Fibroblast of gingiva (primary cell): ENCODE results near the gene ADAT3.
A peak's percentile ranks its signal among the peaks of the same experiment; 100 is the strongest.
"Not testable (repeated sequence)": the region's sequence is repeated elsewhere in the genome, so short reads cannot be mapped to it uniquely, and the experiment has no call there.

Experiments
- DNase-seq: peaks from one replicate; pipeline ENCODE4 v3.0.0-alpha.2; 2011; ENCODE audit warnings: low read depth

Gene ADAT3

DNA sequence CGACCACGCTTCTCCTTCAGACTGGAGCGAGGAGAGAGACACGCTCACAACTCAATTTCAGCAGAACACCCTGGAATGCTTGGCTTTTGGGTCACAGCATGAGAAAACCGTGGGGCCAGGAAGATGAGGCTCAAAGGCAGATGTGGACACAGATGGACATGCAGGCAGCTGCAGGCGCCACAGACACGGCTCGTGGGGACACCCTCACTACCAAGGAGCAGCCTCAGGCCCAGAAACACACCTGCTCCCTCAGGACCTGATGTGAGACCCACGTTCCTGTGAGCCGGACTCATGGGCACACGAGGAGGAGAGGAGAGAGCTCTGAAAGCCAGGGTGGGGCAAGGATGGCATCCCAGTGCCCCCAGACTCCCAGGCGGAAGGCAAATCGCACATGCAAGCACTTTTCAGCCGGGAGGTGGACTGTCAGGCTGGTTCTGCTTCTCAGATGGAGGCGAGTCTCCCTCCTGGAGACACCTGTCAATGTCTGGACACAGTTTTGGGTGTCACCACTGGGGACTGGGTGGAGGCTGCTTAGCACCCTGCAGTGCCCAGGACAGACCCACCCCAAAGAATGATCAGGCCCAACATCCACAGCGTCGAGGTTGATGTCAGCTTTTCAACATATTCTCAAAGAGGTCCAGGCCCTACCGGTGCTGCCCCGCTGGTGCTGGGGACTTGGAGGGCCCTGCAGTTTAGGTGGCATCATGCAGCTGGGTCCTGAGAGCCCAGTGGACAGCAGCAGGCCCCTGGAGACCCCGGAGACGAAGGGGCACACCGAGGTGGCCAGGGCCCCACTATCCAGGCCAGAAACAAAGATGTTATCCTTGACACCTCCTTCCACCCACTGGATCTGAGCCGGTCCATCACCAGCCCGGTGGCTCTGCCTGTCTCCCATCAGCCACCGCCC is 22.2 kb upstream of the ADAT3 start:
- no peak for DNase-seq

DNA sequence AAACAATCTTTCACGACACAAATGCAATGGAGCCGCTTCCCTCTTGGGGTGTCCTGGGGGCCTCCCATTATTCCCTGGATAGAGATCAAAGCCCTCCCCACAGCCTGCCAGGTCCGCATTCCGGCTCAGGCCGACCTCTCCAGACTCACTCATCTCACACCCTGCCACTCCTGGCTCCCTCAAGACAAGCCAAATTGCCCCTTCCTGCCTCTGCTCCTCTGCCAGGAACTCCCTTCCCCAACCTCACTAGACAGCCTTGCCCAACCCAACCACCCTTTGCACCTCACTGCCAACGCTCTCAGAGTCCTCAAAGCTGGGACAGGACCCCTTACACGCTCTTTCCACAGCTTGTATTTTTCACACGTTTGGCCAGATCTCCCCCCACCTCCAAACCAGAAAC is 21.4 kb upstream of the ADAT3 start:
- DNase-seq, result no peak

DNA sequence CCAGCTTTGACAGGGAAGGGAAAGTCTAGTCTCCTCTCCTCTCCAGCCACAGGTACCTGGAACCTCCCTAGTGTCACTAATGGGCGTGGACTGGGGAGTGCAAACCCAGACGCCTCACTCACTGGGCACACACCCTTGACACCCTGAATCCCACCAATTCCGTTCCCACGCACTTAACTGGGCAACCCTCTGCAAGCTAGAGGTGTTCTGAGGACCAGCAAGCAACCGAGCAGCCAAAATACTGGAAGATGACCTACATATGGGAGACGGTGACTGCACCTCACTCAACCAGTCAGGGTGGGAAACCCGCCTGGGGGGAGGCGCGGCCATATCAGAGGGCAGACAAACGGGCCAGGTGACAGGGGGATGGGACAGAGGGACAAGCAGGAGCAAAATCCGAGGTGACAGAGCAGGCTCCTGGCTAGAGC is 20.9 kb upstream of the ADAT3 start:
- no peak for DNase-seq

DNA sequence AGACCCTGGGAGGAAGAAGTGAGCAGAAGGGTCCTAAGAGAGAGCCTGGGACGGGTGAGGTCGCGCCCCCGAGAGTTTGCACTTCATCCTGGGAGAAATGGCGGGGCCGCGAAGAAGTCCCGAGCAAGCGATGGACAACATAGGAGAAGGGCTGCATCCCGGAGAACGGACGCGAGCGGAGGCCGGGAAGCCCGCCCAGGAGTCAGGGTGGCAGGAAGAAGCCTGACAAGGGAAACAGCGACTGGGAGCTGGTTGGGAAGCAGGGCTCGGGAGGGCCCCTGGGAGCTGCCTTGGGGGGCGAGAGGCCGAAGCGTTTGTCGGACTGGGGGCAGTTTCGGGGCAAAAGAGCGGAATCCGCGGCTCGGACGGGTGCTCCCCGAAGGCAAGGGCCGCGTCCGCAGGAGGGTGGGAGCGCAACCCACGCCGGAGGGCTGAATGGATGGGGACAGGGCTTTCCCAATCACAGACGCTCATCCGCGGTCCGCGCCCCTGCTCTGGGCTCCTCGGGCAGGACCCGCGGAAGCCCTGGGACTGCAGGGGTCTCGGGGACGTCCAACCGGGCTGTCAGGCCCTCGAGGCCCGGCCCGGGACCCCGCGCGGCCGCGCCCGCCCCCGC is 20.4 kb upstream of the ADAT3 start:
- DNase-seq, result no peak

DNA sequence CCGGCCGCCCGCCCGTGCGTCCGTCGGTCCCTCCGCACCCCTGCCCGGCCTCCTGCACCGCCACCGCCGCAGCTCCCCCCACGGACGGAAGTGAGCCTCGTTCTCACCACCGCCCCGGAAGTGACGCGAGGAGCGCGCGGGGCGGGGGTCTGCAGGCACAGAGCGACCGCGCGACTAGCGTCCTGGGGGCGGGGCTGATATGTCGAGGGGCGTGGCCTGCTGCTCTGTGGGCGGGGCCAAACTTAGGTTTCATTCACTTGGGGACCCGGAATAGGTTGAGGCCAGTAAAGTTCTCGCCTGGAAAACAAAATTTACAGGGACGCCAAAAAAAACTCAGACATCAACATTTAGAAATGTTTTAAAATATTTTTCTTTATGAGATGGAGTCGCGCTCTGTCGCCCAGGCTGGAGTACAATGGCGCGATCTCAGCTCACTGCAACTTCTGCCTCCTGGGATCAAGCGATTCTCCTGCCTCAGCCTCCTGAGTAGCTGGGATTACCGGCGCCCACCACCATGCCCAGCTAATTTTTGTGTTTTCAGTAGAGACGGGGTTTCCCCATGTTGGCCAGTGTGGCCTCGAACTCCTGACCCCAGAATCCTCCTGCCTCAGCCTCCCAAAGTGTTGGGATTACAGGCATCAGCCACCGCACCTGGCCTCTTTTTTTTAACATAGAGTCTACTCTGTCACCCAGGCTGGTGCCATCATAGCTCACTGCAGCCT is 19.6 kb upstream of the ADAT3 start, which contains the start of gene ABHD17A:
Gene ABHD17A, minus strand, starts transcription at position 99 of the 722 bp plus-strand sequence. CDS start 3,930 bp downstream, outside the sequence.
- peak; percentile 90 for DNase-seq

DNA sequence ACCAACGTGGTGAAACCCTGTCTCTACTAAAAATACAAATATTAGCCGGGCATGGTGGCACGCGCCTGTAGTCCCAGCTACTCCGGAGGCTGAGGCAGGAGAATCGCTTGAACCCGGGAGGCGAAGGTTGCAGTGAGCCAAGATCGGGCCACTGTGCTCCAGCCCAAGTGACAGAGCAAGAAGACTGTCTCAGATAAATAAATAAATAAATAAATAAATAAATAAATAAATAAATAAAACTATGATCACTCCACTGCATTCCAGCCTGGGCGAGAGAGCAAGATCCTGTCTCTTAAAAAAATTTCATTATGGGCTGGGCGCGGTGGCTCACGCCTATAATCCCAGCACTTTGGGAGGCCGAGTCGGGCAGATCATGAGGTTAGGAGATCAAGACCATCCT is 18.8 kb upstream of the ADAT3 start:
- DNase-seq, result not testable (repeated sequence)

DNA sequence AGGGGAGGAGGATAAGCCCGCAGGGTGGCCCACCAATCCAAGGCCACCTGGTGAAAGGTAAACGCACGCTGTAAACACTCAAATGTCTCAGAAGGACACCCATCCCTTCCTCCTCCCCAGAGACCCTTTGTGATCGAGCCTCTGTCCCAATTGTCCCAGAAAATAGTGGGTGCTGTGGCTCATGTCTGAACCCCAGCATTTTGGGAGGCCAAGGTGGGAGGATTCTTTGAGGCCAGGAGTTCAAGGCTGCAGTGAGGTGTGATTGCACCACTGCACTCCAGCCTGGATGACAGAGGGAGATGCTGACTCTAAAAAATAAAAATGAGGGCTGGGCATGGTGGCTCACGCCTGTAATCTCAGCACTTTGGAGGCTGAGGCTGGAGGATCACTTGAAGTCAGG is 16.8 kb upstream of the ADAT3 start:
- no peak for DNase-seq

DNA sequence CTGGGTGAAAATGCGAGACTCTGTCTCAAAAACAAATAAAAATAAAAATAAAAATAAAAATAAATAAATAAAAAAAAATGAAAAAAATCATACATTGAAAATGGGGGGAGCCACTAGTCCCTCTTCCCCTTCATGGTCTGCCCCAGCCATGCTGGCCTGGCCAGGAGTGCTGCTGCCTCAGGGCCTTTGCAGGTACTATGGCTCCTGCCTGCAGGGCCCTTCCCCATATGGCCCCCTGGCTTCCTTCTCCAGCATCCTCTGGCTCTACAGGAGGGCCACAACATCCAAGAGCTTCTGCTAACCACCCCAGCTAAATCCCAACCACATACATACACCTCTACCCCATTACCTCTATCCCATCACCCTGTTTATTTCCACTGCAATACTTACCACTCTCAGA is 15.3 kb upstream of the ADAT3 start:
- DNase-seq, result no peak

DNA sequence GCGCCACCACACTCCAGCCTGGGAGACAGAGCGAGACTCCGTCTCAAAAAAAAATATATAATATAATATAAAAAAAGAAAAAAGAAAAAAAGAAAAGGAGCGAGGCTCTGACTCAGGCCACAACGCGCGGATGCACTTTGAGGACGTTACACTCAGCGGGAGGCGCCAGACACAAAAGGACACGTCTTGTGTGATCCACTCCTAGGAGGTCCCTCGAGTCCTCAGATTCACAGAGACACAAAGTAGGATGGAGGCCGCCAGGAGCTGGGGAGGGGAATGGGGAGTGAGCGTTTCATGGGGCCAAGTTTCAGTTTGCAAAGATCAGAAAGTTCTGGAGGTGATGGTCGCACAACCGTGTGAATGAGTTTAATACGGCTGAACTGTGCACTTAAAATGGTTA is 11.4 kb upstream of the ADAT3 start:
- DNase-seq, result no peak

DNA sequence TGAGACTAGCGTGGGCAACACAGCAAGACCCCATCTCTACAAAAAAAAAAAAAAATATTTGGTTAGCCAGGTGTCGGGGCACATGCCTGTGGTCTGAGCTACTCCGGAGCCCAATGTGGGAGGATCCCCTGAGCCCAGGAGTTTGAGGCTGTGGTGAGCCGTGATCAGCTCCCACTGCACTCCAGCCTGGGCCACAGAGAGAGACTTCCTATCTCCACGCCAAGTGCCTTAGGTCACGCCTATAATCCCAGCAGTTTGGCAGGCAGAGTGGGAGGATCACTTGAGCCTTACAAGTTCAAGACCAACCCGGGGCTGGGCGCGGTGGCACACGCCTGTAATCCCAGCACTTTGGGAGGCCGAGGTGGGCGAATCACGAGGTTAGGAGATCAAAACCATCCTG is 8.7 kb upstream of the ADAT3 start:
- DNase-seq, result no peak

DNA sequence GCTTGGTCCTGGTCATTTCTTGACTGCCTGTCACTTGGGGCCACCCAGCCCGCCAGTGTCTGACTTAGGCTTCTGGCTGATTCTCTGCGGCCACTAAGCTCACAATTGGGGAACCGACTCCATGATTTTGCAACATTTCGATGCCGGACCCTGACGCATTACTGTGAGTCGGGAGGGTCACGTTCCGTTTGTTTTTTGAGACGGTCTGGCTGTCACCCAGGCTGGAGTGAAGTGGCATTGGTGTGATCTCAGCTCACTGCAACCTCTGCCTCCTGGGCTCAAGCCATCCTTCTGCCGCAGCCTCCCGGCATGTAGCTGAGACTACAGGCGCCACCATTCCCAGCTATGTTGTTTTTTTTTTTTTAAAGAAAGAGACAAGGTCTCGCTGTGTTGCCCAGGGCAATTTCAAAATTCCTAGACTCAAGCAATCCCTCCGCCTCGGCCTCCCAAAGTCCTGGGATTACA is 3.2 kb upstream of the ADAT3 start:
- DNase-seq, result no peak

DNA sequence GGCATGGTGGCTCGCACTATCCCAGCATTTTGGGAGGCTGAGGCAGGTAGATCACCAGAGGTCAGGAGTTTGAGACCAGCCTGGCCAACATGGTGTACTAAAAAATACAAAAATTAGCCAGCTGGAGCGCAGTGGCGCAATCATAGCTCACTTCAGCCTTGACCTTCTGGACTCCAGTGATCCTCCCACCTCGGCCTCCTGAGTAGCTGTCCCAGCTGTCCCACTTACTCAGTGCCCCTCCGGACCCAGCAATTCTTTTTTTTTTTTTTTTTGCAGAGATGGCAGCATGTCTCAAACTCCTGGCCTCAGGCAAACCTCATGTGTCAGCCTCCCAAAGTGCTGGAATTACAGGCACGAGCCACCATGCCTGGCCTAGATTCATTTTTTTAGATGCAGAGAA is 2.3 kb upstream of the ADAT3 start:
- no peak for DNase-seq

DNA sequence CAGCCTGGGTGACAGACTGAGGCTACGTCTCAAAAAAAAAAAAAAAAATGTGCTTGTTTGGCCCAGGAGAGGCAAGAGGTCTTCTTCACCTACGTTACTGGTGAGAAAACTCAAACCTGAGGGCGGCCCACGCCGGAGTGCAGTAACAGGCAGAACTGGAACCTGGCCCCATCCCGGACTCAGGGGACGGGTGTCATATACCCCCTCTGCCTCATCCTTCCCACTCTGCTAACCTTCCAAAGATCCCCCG is 414 bp upstream of the ADAT3 start:
- no peak for DNase-seq

DNA sequence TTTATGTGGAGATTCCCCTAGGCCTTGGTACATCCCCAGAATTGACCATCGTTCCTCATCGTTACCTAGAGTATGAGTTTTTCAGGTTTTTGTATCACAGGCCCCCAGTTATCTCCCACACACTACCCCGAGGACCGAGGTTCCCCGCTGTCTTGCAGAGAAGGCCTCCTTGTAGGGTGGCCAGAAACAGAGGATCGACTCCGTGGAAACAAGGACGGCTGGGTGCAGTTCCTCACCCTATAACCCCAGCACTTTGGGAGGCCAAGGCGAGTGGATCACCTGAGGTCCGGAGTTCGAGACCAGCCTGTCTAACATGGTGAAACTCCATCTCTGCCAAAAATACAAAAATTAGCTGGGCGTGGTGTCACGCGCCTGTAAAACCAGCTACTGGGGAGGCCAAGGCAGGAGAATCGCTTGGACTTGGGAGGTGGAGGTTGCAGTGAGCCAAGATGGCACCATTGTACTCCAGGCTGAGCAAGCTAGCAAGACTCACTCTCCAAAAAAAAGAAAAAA is 720 bp downstream of the ADAT3 start:
- DNase-seq, result no peak

DNA sequence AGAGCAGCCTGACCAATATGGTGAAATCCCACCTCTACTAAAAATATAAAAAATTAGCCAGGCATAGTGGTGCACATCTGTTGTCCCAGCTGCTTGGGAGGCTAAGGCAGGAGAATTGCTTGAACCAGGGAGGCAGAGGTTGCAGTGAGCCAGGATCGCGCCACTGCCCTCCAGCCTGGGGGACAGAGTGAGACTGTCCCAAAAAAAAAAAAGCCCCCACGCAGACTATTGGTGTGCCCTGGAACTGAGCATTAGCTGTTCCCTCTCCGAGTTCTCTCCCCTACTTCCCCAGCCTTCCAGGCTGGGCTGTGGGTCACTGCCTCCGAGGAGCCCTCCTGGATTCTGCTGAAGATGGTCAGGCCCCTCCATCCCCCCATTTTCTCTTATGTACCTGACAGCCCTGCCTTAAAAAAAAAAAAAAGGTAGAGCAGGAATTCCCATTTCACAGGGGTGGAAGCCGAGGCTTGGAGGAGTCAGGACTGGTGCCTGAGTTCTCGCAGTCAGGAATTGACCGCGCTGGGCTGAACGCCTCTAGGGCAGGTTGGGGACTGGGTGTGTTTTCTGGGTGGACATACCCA is 1.9 kb downstream of the ADAT3 start:
- DNase-seq, result no peak

DNA sequence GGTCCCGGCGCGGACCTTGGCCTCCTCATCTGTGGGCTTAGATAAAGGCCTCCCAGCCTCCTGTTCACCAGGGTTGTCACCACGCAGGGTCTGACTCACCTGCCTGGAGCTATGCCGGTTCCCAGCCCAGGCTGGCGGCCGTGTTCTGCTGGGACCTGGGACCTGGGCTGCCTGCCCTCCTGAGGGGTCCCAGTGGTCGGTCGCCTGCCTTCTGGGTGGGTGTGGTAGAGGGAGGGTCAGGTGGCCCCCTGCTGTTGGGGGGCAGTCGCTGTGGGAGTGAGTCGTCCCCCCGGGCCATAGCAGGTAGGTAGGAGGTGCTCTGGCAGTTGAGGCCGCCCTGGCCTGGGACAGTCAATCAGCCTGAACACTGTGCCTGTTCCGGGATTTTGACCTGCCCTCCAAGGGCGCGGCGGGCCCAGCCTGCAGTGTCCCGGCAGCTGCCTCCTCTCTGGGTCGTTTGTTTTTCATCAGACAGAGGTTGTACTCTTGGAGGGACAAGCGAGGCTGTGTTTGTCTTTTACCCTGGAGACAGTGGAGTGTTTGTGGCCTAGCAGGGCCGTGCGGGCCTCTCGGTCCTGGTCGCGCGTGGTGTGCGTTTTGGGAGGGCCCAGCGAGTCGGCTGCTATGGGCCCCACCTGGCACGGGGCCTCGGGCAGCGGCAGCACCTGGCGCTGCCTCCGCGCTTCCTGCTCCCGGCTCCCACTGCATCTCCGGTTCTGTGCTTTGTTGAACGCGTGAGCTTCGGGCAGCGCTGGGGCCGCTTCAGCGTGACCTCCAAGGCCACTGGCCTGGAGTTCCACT is 2.6 kb downstream of the ADAT3 start:
- no peak for DNase-seq

DNA sequence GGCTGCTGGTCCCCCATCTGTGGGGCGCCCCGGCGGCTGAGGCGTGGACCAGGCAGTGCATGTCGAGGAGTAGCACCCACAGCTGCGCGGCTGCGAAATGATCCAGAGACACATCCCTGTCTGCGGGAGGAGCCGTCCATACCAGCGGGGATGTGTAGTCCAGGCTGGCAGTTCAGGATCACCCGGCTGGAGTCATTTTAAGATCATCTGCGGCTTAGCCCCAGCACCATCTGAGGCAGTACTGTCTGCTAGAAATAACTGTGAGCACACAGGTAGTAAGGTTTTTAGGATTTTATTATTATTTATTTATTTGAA is 3.1 kb downstream of the ADAT3 start:
- DNase-seq, result no peak

DNA sequence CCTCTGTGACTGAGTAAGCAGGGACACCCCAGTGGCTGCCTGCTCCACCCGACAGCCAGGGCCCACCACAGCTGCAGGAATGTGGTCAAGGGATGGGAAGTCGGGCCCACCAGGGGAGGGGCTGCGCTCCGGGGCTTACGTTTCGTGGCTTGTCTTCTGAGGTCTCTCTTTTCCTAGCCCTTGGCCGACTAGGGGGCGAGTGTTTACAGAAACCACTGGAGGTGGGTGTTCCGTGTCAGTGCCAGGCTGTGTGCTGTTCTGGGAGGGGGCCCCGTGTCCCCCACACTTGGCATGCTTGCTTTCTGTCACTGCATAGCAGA is 4.5 kb downstream of the ADAT3 start:
- no peak for DNase-seq

DNA sequence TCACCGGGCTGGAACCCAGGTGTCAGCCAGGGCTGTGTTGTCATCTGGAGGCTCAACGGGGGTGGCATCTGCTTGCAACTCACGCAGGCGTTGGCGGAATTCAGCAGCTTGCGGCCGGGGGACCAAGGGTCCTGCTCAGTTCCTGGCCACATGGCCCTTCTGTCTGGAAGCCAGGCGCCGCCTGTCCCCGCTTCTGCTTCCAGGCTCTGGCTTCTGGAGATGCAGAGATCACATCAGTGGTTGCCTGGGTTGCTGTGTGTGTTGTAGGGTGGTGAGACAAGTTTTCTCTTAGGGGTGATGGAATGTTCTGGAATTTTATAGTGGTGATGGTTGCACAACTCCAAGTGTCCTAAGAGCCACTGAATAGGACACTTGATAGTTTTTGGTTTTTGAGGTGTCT is 5.0 kb downstream of the ADAT3 start:
- peak; percentile 75 for DNase-seq

DNA sequence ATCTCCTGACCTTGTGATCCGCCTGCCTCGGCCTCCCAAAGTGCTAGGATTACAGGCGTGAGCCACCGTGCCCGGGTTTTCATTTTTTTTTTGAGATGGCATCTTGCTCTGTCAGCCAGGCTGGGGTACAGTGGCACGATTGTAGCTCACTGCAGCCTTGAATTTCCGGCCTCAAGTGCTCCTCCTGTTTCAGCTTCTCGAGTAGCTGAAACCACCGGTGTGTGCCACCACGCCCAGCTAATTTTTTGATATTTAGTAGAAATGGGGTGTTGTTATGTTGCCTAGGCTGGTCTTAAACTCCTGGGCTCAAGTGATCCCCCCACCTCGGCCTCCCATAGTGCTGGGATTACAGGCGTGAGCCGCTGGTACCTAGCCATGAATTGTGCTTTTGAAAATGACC is 5.9 kb downstream of the ADAT3 start:
- DNase-seq, result no peak

DNA sequence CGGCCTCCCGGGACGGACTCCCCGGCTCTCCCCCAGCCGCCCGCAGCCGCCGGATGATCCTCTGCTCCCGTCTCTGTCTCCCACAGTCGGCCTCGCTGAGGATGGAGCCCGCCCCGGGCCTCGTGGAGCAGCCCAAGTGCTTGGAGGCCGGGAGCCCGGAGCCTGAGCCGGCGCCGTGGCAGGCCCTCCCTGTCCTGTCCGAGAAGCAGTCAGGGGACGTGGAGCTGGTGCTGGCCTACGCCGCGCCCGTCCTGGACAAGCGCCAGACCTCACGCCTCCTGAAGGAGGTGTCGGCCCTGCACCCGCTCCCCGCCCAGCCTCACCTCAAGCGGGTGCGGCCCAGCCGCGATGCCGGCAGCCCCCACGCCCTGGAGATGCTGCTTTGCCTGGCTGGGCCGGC is 6.8 kb downstream of the ADAT3 start:
- DNase-seq, result no peak
